ENCODE measurements around the gene HOXA6.

DNA sequence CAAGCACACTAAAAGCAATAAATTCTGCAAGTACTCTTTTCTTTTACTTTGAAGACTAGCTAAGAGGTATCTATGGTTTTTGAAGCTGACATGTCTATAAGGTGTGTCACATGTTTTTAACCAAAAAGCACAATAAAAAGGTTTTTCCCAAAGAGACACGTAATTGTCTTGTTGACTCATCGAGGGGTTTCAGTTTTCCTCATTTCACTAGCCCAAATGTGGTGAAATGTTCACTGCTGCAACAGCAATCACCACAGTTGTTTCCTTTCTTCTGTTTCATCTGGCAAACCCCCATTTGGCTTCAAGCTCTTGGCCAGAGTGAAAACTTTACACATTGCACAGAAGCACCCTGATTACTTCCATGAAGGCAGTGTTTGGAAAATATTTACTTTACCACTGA lies 13.2 kb downstream of the HOXA6 start:
- TF ChIP-seq, protein P1, sequence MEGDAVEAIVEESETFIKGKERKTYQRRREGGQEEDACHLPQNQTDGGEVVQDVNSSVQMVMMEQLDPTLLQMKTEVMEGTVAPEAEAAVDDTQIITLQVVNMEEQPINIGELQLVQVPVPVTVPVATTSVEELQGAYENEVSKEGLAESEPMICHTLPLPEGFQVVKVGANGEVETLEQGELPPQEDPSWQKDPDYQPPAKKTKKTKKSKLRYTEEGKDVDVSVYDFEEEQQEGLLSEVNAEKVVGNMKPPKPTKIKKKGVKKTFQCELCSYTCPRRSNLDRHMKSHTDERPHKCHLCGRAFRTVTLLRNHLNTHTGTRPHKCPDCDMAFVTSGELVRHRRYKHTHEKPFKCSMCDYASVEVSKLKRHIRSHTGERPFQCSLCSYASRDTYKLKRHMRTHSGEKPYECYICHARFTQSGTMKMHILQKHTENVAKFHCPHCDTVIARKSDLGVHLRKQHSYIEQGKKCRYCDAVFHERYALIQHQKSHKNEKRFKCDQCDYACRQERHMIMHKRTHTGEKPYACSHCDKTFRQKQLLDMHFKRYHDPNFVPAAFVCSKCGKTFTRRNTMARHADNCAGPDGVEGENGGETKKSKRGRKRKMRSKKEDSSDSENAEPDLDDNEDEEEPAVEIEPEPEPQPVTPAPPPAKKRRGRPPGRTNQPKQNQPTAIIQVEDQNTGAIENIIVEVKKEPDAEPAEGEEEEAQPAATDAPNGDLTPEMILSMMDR (IDR thresholded peaks at IDR 0.05): no peak
- TF ChIP-seq POLR2A (IDR thresholded peaks at IDR 0.05): no peak
